HG03354 (cell line): Measurements from ENCODE around the gene MED13L.
"Not testable (repeated sequence)": the region's sequence is repeated elsewhere in the genome, so short reads cannot be mapped to it uniquely, and the experiment has no call there.

Experiments used
- ATAC-seq: cut with Tn5 transposase; IDR thresholded peaks from one replicate; pipeline ENCODE4 v1.9.1; 2021; ENCODE audit warnings: mild to moderate bottlenecking; ENCODE audit not compliant: unreplicated experiment, poor library complexity, severe bottlenecking

Gene MED13L

GRCh38 chr12:116259800-116260577 is 17.5 kb downstream of the MED13L start:
- ATAC-seq = no peak

DNA sequence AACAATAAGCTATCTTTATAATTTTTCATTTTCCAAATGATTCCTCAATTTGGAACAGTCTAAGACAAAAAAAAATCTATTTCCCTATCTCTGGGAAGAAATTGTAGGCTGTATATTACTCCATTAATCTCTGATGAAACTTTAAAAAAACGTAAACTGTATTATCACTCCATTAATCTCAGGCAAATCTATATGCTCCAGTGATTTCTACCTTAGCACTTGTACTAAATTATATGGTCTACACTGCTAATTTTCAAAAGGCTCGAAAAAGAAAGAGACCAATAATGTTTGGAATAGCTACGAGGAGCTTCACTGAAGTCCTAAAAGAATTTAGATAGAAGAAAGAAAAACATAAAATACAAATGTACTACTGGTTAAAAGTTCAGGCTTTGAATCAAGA is 19.7 kb downstream of the MED13L start:
- no peak for ATAC-seq

- ATAC-seq = no peak
Observed at GRCh38 chr12:116257215-116257614, 20.3 kb downstream of the MED13L start.

GRCh38 chr12:116249938-116250337 is 27.6 kb downstream of the MED13L start:
- ATAC-seq = no peak

DNA sequence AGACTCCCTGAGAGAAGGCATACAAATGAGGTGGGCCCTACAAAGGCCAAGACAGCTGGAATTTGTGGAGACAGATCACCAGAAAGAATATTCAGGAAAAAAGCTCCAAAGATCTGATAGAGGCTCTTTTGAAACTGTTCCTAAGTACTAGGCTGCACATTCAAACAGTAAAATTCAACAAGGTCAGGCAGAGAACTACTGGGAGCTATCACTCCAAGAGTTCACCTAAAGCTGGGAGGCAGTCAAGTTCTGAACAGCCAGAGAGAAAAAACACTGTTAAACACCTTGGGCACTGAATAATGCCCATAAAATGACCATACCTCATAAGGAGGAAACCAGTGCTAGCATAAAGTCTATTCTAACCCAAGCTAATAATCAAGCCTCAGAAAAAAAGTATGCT is 28.6 kb downstream of the MED13L start:
- no peak for ATAC-seq

GRCh38 chr12:116248433-116248832 is 29.1 kb downstream of the MED13L start:
- no peak for ATAC-seq

DNA sequence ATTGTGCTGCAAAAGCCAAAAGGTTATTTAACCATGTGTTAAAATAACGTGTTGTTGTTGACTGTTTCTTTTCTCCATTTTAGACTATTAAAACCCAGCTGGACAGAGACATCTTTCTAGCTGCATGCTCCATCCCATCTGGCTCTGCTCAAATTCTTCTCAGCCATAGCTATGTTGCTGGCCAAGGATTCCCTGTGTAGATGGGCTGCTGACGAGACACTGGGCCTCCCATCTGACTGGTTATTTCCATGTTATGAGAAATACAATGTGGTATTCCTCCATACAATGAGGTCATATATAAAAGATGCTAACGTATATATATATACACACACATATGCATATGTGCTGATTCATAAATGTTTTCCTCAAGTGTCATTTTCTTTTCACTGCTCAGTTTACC is 30.1 kb downstream of the MED13L start:
- ATAC-seq = no peak

- no peak for ATAC-seq
Observed at GRCh38 chr12:116246490-116247179, 30.9 kb downstream of the MED13L start.

DNA sequence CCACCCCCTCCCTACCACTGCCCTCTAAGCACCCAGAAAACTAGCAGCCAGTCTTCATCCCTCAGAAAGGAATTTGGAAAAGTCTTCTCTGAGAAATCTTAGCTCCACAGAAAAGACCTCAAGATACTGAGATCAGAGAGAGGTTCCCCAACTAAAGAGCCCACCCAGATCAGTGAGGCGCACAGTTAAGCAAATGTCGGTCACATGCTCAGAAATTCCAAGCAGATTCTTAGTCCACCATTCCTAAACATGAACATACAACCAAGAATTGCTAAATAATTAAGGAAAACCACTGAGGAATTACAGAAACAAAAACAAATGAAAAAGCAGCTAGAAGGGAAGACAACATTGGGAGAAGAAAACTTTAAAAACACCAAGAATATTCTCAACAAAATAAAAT is 32.3 kb downstream of the MED13L start:
- ATAC-seq = no peak

DNA sequence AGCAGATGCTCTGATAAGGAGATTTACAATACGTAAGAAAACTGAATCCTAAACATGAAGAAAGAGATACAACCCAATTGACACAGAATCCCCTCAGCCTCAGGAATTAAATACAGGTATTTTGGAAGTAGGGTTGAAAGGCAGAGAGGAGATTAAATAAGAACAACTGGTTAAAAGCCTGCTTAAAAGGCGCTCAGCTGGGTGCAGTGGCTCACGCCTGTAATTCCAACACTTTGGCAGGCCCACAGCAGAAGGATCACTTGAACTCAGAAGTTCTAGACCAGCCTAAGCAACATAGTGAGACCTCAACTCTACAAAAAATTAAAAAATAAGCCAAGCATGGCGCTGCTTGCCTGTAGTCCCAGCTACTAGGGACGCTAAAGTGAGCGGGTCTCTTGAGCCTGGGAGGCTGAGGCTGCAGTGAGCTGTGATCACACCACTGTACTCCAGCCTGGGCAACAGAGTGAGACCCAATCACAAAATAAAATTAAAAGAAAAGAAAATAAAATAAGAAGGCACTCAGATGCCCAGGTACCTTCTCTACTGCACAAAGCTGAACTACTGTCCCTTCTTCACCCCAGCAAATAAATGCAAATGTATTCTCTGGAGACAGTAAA is 32.9 kb downstream of the MED13L start:
- no peak for ATAC-seq

DNA sequence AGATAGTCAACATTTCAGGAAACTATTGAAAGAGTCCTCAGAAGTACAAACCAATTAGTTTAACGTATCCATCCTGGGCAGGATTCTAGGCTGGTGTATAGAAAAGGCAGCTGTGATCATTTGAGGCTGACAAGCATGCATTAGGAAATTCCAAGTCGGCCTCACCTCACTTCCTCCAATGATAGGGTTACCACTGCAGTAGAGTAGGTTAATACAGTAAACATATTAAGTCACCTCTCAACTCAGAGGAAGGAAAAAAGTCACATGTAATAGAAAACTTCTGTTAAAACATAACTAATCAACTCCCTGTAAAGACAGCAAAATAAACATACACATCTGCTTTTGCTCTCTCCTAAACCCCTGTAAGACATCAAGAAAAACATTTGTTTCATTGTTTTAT is 33.5 kb downstream of the MED13L start:
- ATAC-seq = no peak

DNA sequence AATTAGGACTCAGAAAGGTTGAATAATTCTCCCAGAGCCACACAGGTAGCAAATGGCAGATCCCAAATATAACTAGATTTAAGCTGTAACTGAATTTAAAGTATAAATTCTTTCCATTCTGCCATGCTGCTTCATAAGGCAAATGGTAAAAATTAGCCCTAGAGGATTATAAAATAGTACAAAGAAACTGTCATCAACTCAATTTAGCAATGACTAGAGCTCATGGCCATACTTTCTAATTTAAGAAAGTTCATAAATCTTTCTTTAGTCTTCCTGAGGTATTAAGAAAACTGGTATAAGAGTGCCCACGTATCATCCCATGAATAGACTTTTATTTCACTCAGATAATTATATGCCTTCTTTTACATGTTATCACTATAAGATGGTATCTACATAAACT is 34.8 kb downstream of the MED13L start:
- no peak for ATAC-seq

DNA sequence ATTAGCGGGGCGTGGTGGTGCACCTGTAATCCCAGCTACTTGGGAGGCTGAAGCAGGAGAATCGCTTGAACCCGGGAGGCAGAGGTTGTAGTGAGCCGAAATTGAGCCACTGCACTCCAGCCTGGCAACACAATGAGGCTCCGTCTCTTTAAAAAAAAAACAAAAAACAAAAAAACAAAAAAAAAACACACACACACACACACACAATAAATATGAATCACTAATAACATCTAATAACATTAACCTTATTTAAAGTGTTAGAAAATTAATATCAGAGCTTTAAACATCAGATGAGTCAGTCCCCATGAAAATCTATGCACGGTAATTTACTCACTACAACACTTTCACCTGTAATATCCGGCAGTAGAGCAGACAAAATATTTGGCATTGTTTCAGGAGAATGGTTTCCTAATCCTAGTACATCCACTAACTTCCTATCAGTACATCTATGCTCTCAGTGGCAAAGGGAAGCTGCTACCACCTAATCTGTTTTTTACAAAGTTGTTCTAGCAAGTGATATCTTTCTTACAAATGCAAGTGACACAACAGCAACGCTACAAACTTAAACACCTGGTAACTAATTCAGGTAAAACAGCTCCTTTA is 36.2 kb downstream of the MED13L start:
- no peak for ATAC-seq

- ATAC-seq = not testable (repeated sequence)
Observed at GRCh38 chr12:116238570-116239119, 38.8 kb downstream of the MED13L start.

- ATAC-seq = no peak
Observed at GRCh38 chr12:116238149-116238548, 39.3 kb downstream of the MED13L start.

DNA sequence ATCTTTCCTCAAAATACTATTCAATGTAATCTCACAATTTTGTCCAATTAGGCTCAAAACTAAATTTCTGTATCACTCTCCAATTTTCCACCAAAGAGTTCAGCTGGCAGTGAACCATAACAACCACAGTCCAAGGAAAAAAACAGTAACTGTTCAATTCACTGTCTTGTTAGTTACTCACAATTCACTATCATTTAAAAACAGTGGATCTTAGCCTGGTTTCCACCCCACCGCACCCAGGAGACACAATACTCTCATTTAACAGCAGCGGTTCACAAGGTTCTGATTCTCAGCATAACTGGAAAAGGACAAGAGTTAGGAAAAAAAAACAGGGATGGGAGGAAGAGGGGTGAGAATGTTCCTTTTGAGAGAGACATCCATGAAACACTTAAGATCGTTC is 40.5 kb downstream of the MED13L start:
- no peak for ATAC-seq

DNA sequence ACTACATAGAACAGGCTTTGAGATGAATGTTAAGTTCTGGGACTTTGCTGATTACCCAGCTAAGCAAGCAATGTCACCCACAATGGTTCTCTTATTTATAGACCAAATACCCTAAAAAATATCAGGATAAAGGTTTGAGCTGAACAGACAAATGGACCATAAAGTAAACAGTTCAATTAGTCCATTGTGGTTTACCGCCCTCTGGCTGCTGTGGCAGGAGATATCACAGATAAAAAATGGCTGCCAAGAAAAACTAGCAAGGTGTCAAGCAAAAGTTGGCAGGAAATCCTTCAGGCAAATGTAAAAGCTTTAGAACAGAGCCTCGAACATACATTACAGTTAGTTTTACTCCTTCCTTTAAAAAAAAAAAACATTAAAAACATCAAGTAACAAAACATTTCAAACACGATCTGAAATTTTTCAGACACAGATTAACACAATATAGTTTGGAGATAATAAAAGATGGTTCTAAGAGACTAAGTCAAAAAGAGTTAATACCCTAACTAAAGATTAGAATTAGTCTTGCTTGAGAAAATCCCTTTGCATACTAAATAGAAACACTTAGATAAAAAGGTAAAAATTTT is 41.3 kb downstream of the MED13L start:
- no peak for ATAC-seq

GRCh38 chr12:116234148-116234547 is 43.3 kb downstream of the MED13L start:
- ATAC-seq = not testable (repeated sequence)

DNA sequence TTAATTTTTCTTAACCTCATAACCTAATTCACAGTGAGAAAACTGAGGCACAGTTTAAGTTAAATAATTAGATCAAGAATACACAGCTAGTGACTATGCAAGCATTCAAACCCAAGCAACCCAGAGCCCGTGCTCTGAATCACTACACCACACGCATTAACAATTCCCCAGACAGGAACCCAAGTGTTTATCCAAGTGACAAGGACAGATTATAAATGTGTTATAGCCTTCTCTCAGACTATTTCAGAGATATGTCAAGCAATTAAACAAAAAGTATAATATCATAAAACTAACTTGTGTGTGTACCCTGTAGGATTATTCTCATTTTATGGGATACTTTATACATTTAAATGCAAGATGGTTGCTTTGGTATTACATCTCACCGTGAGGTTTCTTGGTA is 43.8 kb downstream of the MED13L start:
- no peak for ATAC-seq

DNA sequence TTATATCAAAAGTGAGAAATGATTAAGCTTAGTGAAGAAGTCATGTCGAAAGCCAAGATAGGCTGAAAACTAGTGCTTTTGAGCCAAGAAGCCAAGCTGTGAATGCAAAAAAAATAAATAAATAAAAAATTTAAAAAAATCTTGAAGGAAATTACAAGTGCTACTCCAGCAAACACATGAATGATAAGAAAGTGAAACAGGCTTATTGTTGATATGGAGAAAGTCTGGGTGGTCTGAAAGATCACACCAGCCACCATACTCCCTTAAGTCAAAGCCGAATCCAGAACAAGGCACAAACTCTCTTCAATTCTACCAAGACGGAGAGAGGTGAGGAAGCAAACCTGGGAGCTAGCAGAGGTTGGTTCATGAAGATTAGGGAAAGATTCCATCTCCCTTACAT is 49.7 kb downstream of the MED13L start:
- no peak for ATAC-seq
